HG03095 (cell line): ENCODE measurements around the gene NFIX.
A peak's percentile ranks its signal among the peaks of the same experiment; 100 is the strongest.
"Not testable (repeated sequence)": the region's sequence is repeated elsewhere in the genome, so short reads cannot be mapped to it uniquely, and the experiment has no call there.

Experiments
- ATAC-seq: cut with Tn5 transposase; IDR thresholded peaks from one replicate; pipeline ENCODE4 v1.9.1; 2021; ENCODE audit warnings: moderate library complexity; ENCODE audit not compliant: unreplicated experiment

Gene NFIX

GRCh38 chr19:12957389-12957952 is 37.8 kb upstream of the NFIX start:
- not testable (repeated sequence) for ATAC-seq

GRCh38 chr19:12959481-12959880 is 35.8 kb upstream of the NFIX start:
- no peak for ATAC-seq

- peak; percentile 59 for ATAC-seq
Measured at GRCh38 chr19:12965017-12965811, 30.1 kb upstream of the NFIX start.

- ATAC-seq, result no peak
Measured at GRCh38 chr19:12965812-12966135, 29.5 kb upstream of the NFIX start.

GRCh38 chr19:12967907-12968306 is 27.4 kb upstream of the NFIX start:
- no peak for ATAC-seq

GRCh38 chr19:12969292-12969988 is 25.8 kb upstream of the NFIX start, which contains the start of gene DAND5:
Gene DAND5 (plus strand): TSS chr19:12969576. CDS start chr19:12969661, 85 bp downstream.
- ATAC-seq, result no peak

GRCh38 chr19:12970070-12970820 is 25.0 kb upstream of the NFIX start:
- no peak for ATAC-seq

- no peak for ATAC-seq
Measured at GRCh38 chr19:12973236-12973635, 22.0 kb upstream of the NFIX start.

GRCh38 chr19:12974301-12975220 is 20.7 kb upstream of the NFIX start:
- ATAC-seq, result no peak

GRCh38 chr19:12975221-12975741 is 20.0 kb upstream of the NFIX start:
- ATAC-seq, result no peak

- not testable (repeated sequence) for ATAC-seq
Measured at GRCh38 chr19:12976109-12976508, 19.2 kb upstream of the NFIX start.

GRCh38 chr19:12979974-12980373 is 15.3 kb upstream of the NFIX start:
- no peak for ATAC-seq

- ATAC-seq, result no peak
Measured at GRCh38 chr19:12982648-12983047, 12.6 kb upstream of the NFIX start.

GRCh38 chr19:12983091-12983490 is 12.2 kb upstream of the NFIX start:
- ATAC-seq, result no peak

GRCh38 chr19:12983542-12984142 is 11.6 kb upstream of the NFIX start:
- ATAC-seq, result no peak

GRCh38 chr19:12984143-12984627 is 11.1 kb upstream of the NFIX start:
- ATAC-seq, result no peak

- ATAC-seq, result no peak
Measured at GRCh38 chr19:12984683-12985048, 10.6 kb upstream of the NFIX start.

- no peak for ATAC-seq
Measured at GRCh38 chr19:12985049-12985776, 10.1 kb upstream of the NFIX start.

GRCh38 chr19:12986726-12987125 is 8.5 kb upstream of the NFIX start:
- ATAC-seq, result no peak
